Left lung (tissue), 10 donors: Measurements from ENCODE around the gene LAMA1. TPM values are rescaled to one million over a fixed set of nuclear protein-coding genes. Genes with fewer than 3 reads are reported as not detected.
"Not testable (repeated sequence)": the region's sequence is repeated elsewhere in the genome, so short reads cannot be mapped to it uniquely, and the experiment has no call there.

Experiments used
- ATAC-seq: fragments of 200-7000 bp; cut with Tn5 transposase; one replicate; pipeline ENCODE4 v1.9.1; 2020; ENCODE audit warnings: moderate library complexity
- DNase-seq, 4 donors: peaks; one replicate each; pipeline ENCODE4 v3.0.0-alpha.2; 2013 to 2020
- H3K27ac ChIP-seq, 2 donors: fragments of 200-600 bp; sonication (generic) in 1 of 2; one replicate each; pipeline versions ENCODE4 v1.5.0 to v1.8.0; 2020 to 2021
- H3K27me3 ChIP-seq, 2 donors: fragments of 200-600 bp; sonication (generic) in 1 of 2; one replicate each; pipeline versions ENCODE4 v1.5.0 to v1.8.0; 2020 to 2021
- H3K36me3 ChIP-seq, 2 donors: fragments of 200-600 bp; sonication (generic) in 1 of 2; one replicate each; pipeline versions ENCODE4 v1.5.0 to v1.8.0; 2020 to 2021
- H3K4me1 ChIP-seq, 2 donors: fragments of 200-600 bp; one replicate each; pipeline ENCODE4 v1.8.0; 2021
- H3K4me3 ChIP-seq, 2 donors: fragments of 200-600 bp; sonication (generic) in 1 of 2; one replicate each; pipeline versions ENCODE4 v1.5.0 to v1.8.0; 2020 to 2021; ENCODE audit warnings: mild to moderate bottlenecking in 1 of 2
- H3K9me3 ChIP-seq, 2 donors: fragments of 200-600 bp; sonication (generic) in 1 of 2; one replicate each; pipeline versions ENCODE4 v1.5.0 to v1.8.0; 2020 to 2021
- CTCF ChIP-seq, 2 donors: fragments of 200-600 bp; sonication (generic) in 1 of 2; IDR thresholded peaks; one replicate each; pipeline versions ENCODE4 v1.5.0 to v1.8.0; 2021; ENCODE audit warnings: antibody characterized with exemption in 2 of 2
- intact Hi-C, 2 donors: fragments of 100-400 bp; cut with DNase I; formaldehyde crosslinking; loops; one replicate each; pipeline versions ENCODE4 v1.11.2 to v1.14.2; 2022
- polyA plus RNA-seq, 6 donors: library from polyadenylated mRNA; unstranded; fragments of 120-200 nt; gene quantifications; one replicate each; pipeline ENCODE4 v1.2.1, GENCODE V29; 2013; ENCODE audit not compliant: insufficient read length in 6 of 6
- total RNA-seq, 2 donors: library from RNA; stranded (reverse); fragmentation: NEBNext Ultra II Directional; extraction: Animal tissue kit (Norgen Biotek cat#: 25700); gene quantifications; one replicate each; pipeline ENCODE4 v1.2.1, GENCODE V29; 2021
- donor health status: DM: no; HTN: yes; CAD: no.
- donor health status: DM: no; HTN: no; CAD: no.

The LAMA1 gene
- total and polyA plus RNA-seq, 8 donors, result 2.4 to 22.9 (median 11.6) TPM

- ATAC-seq (no peak), DNase-seq (no peak)
- Histone ChIP-seq H3K4me1 (no peaks in the 10 kb centered on the region), H3K27me3 (no peaks in the 10 kb centered on the region), H3K4me3 (no peak overlapping the region), H3K27ac (no peak overlapping the region), H3K36me3 (no peaks in the 10 kb centered on the region), H3K9me3 (no peaks in the 10 kb centered on the region)
- TF ChIP-seq CTCF (IDR thresholded peaks at IDR 0.05), result no peak
- intact Hi-C loops, result no loop called here
These were observed 29.8 kb upstream of the LAMA1 start for GRCh38 chr18:7147399-7147798.

- Histone ChIP-seq H3K4me3 (no peak overlapping the region), H3K4me1 (no peaks in the 10 kb centered on the region), H3K27ac (no peak overlapping the region), H3K9me3 (no peaks in the 10 kb centered on the region), H3K27me3 (no peaks in the 10 kb centered on the region), H3K36me3 (no peaks in the 10 kb centered on the region)
- TF ChIP-seq CTCF (IDR thresholded peaks at IDR 0.05), result no peak
- ATAC-seq, result no peak
- no peak for DNase-seq
- intact Hi-C loops, result no loop called here
These were observed 28.5 kb upstream of the LAMA1 start for GRCh38 chr18:7146067-7146466.

GRCh38 chr18:7144921-7145320 lies 27.3 kb upstream of the LAMA1 start:
- intact Hi-C loops, result not testable (repeated sequence)

GRCh38 chr18:7141287-7141686 lies 23.7 kb upstream of the LAMA1 start:
- Histone ChIP-seq H3K36me3 (no peaks in the 10 kb centered on the region), H3K27ac (no peak overlapping the region), H3K27me3 (no peaks in the 10 kb centered on the region), H3K9me3 (no peaks in the 10 kb centered on the region), H3K4me1 (no peaks in the 10 kb centered on the region), H3K4me3 (no peak overlapping the region)
- ATAC-seq (no peak), DNase-seq (no peak)
- no peak for TF ChIP-seq CTCF (IDR thresholded peaks at IDR 0.05)
- intact Hi-C loops, result no loop called here

More at GRCh38 chr18:7144921-7145320, 27.3 kb upstream of the LAMA1 start:
- H3K27me3 ChIP-seq, DNase-seq, H3K4me3 ChIP-seq, H3K27ac ChIP-seq, H3K9me3 ChIP-seq, H3K4me1 ChIP-seq, ATAC-seq, H3K36me3 ChIP-seq: not testable (repeated sequence)

GRCh38 chr18:7139409-7139808 lies 21.8 kb upstream of the LAMA1 start:
- TF ChIP-seq CTCF (IDR thresholded peaks at IDR 0.05), result no peak

GRCh38 chr18:7133181-7133580 lies 15.6 kb upstream of the LAMA1 start:
- Histone ChIP-seq H3K4me1 (no peaks in the 10 kb centered on the region), H3K27ac (no peak overlapping the region), H3K9me3 (no peaks in the 10 kb centered on the region), H3K27me3 (no peaks in the 10 kb centered on the region), H3K36me3 (no peaks in the 10 kb centered on the region), H3K4me3 (no peak overlapping the region)
- no peak for ATAC-seq
- intact Hi-C loops, result no loop called here
- TF ChIP-seq CTCF (IDR thresholded peaks at IDR 0.05), result no peak
- no peak for DNase-seq

More at GRCh38 chr18:7139409-7139808, 21.8 kb upstream of the LAMA1 start:
- Histone ChIP-seq H3K36me3 (no peaks in the 10 kb centered on the region), H3K4me3 (no peak overlapping the region), H3K9me3 (no peaks in the 10 kb centered on the region), H3K4me1 (no peaks in the 10 kb centered on the region), H3K27me3 (no peaks in the 10 kb centered on the region), H3K27ac (no peak overlapping the region)
- intact Hi-C loops, result no loop called here
- DNase-seq (no peak), ATAC-seq (no peak)
